SK-N-SH (cell line): ENCODE data around the gene HJV. TPM values are rescaled to one million over a fixed set of nuclear protein-coding genes. Genes with fewer than 3 reads are reported as not detected.
A peak's percentile ranks its signal among the peaks of the same experiment; 100 is the strongest.

Experiments used
- CTCF ChIA-PET: fragments of 300-600, 350-600 bp; formaldehyde crosslinking; extraction: SDS; loops from one replicate; lab custom pipeline; 2021; lab: Yijun Ruan, JAX
- POLR2A ChIA-PET: fragments of 350-600 bp; sonication (Branson Sonifier 250); formaldehyde crosslinking; extraction: SDS; loops from one replicate; lab custom pipeline; 2020; ENCODE audit warnings: antibody characterized with exemption, inconsistent platforms; lab: Yijun Ruan, JAX
- DNase-seq: peaks from one replicate; pipeline ENCODE4 v3.0.0; 2012
- H2AFZ ChIP-seq: fragments of 200-600 bp; sonication (generic); 2 replicates; pipeline ENCODE4 v1.8.1; 2016; ENCODE audit warnings: antibody characterized with exemption, mild to moderate bottlenecking, low read depth
- H3F3A ChIP-seq: fragments of 200-600 bp; sonication (generic); replicated peaks from 2 replicates; pipeline ENCODE3; 2016; ENCODE audit warnings: antibody characterized with exemption, mild to moderate bottlenecking; ENCODE audit not compliant: insufficient read depth
- H3K27ac ChIP-seq, 2 experiments: fragments of 200-500 bp in 1 of 2; fragments of 200-600 bp in 1 of 2; sonication (Bioruptor generic) in 1 of 2; sonication (generic), shearing (Covaris generic) in 1 of 2; 2 replicates each; pipeline versions ENCODE4 v1.5.1 to v1.6.1; 2014 to 2016; ENCODE audit warnings: low read depth in 2 of 2, inconsistent platforms in 1 of 2, low read length in 1 of 2, mild to moderate bottlenecking in 1 of 2, mixed read lengths in 1 of 2
- H3K27me3 ChIP-seq: fragments of 200-600 bp; sonication (generic), shearing (Covaris generic); 2 replicates; pipeline ENCODE4 v1.6.1; 2016; ENCODE audit warnings: mixed run types; ENCODE audit not compliant: insufficient read depth
- H3K36me3 ChIP-seq, 2 experiments: fragments of 200-500 bp in 1 of 2; fragments of 200-600 bp in 1 of 2; sonication (Bioruptor generic) in 1 of 2; sonication (generic) in 1 of 2; replicated peaks in 1 of 2; 2 replicates each; pipeline versions ENCODE3 to v1.5.1; 2014 to 2016; ENCODE audit warnings: low read length in 1 of 2, mild to moderate bottlenecking in 1 of 2; ENCODE audit not compliant: insufficient read depth in 2 of 2, control insufficient read depth in 1 of 2
- H3K4me1 ChIP-seq, 2 experiments: fragments of 200-500 bp in 1 of 2; fragments of 200-600 bp in 1 of 2; sonication (Bioruptor generic) in 1 of 2; sonication (generic), shearing (Covaris generic) in 1 of 2; 2 replicates each; pipeline versions ENCODE4 v1.5.1 to v1.6.1; 2014 to 2016; ENCODE audit warnings: low read depth in 1 of 2, low read length in 1 of 2, mixed run types in 1 of 2; ENCODE audit not compliant: insufficient read depth in 2 of 2, control insufficient read depth in 1 of 2
- H3K4me2 ChIP-seq: fragments of 200-600 bp; sonication (generic), shearing (Covaris generic); 2 replicates; pipeline ENCODE4 v1.6.1; 2017; ENCODE audit warnings: mixed run types
- H3K4me3 ChIP-seq, 2 experiments: fragments of 200-500 bp in 1 of 2; fragments of 200-600 bp in 1 of 2; sonication (Bioruptor generic) in 1 of 2; sonication (generic), shearing (Covaris generic) in 1 of 2; 2 replicates each; pipeline versions ENCODE4 v1.5.1 to v1.8.1; 2014 to 2016; ENCODE audit warnings: low read depth in 2 of 2, inconsistent platforms in 1 of 2, low read length in 1 of 2, mild to moderate bottlenecking in 1 of 2, mixed read lengths in 1 of 2, moderate library complexity in 1 of 2
- H3K79me2 ChIP-seq: fragments of 200-600 bp; sonication (generic); 2 replicates; pipeline ENCODE4 v1.8.1; 2017; ENCODE audit warnings: mild to moderate bottlenecking; ENCODE audit not compliant: insufficient read depth
- H3K9ac ChIP-seq: fragments of 200-600 bp; sonication (generic); 2 replicates; pipeline ENCODE4 v1.6.1; 2017; ENCODE audit warnings: mixed run types
- H3K9me2 ChIP-seq: fragments of 200-600 bp; sonication (generic); 2 replicates; pipeline ENCODE4 v1.6.1; 2017; ENCODE audit warnings: mixed run types
- H3K9me3 ChIP-seq: fragments of 200-600 bp; sonication (generic); 2 replicates; pipeline ENCODE4 v1.6.1; 2017; ENCODE audit warnings: mixed run types, mild to moderate bottlenecking, moderate library complexity
- H4K20me1 ChIP-seq: fragments of 200-600 bp; sonication (generic); 2 replicates; pipeline ENCODE4 v1.6.1; 2017; ENCODE audit warnings: mild to moderate bottlenecking, mixed run types; ENCODE audit not compliant: insufficient read depth
- CTCF ChIP-seq: fragments of 200-600 bp; sonication (generic); IDR thresholded peaks from 2 replicates; pipeline ENCODE4 v1.6.1; 2017; ENCODE audit warnings: antibody characterized with exemption, mild to moderate bottlenecking, moderate library complexity
- EP300 ChIP-seq, 2 experiments: IDR thresholded peaks; 2 replicates each; pipeline versions ENCODE4 v1.4.0 to v1.6.1; 2012; ENCODE audit warnings: borderline replicate concordance in 1 of 2, low read depth in 1 of 2, low read length in 1 of 2
- FOXM1 ChIP-seq: IDR thresholded peaks from 2 replicates; pipeline ENCODE4 v1.4.0; 2012; ENCODE audit warnings: low read depth, mild to moderate bottlenecking
- GABPA ChIP-seq: IDR thresholded peaks from 2 replicates; pipeline ENCODE4 v1.4.0; 2012; ENCODE audit warnings: low read depth, mild to moderate bottlenecking
- GATA2 ChIP-seq: sonication (generic); formaldehyde crosslinking; IDR thresholded peaks from 2 replicates; pipeline ENCODE4 v1.5.0; 2020; ENCODE audit warnings: mild to moderate bottlenecking, missing genetic modification reagents
- JUND ChIP-seq: IDR thresholded peaks from 2 replicates; pipeline ENCODE4 v1.4.0; 2012
- MEF2A ChIP-seq: IDR thresholded peaks from 2 replicates; pipeline ENCODE4 v1.4.0; 2012; ENCODE audit warnings: low read depth, borderline replicate concordance
- NFIC ChIP-seq: IDR thresholded peaks from 2 replicates; pipeline ENCODE4 v1.4.0; 2012; ENCODE audit warnings: borderline replicate concordance
- PBX3 ChIP-seq: IDR thresholded peaks from 2 replicates; pipeline ENCODE4; 2012
- RAD21 ChIP-seq: IDR thresholded peaks from 2 replicates; pipeline ENCODE4 v1.6.1; 2012; ENCODE audit warnings: mild to moderate bottlenecking, low read length
- RFX5 ChIP-seq: IDR thresholded peaks from 2 replicates; pipeline ENCODE4 v1.6.1; 2012; ENCODE audit warnings: mild to moderate bottlenecking, improper control_type of control experiment, low read length
- RXRA ChIP-seq: IDR thresholded peaks from 2 replicates; pipeline ENCODE4 v1.4.0; 2012; ENCODE audit warnings: low read depth, mild to moderate bottlenecking, borderline replicate concordance
- SIN3A ChIP-seq: IDR thresholded peaks from 2 replicates; pipeline ENCODE4 v1.6.1; 2012; ENCODE audit warnings: low read depth, mild to moderate bottlenecking, low read length, moderate library complexity, borderline replicate concordance
- SMC3 ChIP-seq: IDR thresholded peaks from 2 replicates; pipeline ENCODE4 v1.6.1; 2012; ENCODE audit warnings: low read depth, low read length, improper control_type of control experiment
- TAF1 ChIP-seq: IDR thresholded peaks from 2 replicates; pipeline ENCODE4 v1.6.1; 2012; ENCODE audit warnings: low read depth, mild to moderate bottlenecking, low read length, moderate library complexity, borderline replicate concordance
- TCF12 ChIP-seq: IDR thresholded peaks from 2 replicates; pipeline ENCODE4 v1.4.0; 2012
- USF1 ChIP-seq: IDR thresholded peaks from 2 replicates; pipeline ENCODE4 v1.4.0; 2012; ENCODE audit warnings: low read depth, borderline replicate concordance
- YY1 ChIP-seq: IDR thresholded peaks from 2 replicates; pipeline ENCODE4 v1.4.0; 2012; ENCODE audit warnings: low read depth, mild to moderate bottlenecking
- WGBS: methylation state at CpG from one replicate; pipeline ENCODE4 v1.1.6; 2017; ENCODE audit warnings: low lambda C conversion rate; 5-methylcytosine and 5-hydroxymethylcytosine counted together
- polyA plus RNA-seq, 3 experiments: library from polyadenylated mRNA; depleted of rRNA; stranded (reverse); fragments of >200 nt; gene quantifications; 2 replicates each; pipeline ENCODE4 v1.2.3, GENCODE V29; 2012

HJV gene
- polyA plus RNA-seq, 1 of the 3 experiments (the other 2 are of a cell fraction), result 0.05 TPM

GRCh38 chr1:145985129-145985501 lies 36.4 kb downstream of the HJV start:
- no peaks in the 10 kb centered on the region for H3K36me3 ChIP-seq
- ChIA-PET POLR2A (interaction anchor here (0.6 kb wide), 1 partner anchor 41 kb away, joined by 3 read pairs; no protein-coding TSS in a partner anchor), CTCF (interaction anchor here (1.3 to 10.6 kb wide), 3 partner anchors 7 to 93 kb away, joined by 5 to 99 read pairs (median 14); no protein-coding TSS in a partner anchor)
- peak overlapping the region; percentile 37; the same call in 1 of the 2 replicates for H3K4me2 ChIP-seq
- no peak for DNase-seq
- H3K4me1 ChIP-seq, result peaks cover 15 to 18% of the 10 kb centered on the region in 2 experiments; a peak in 3 of 4 replicates
- no peaks in the 10 kb centered on the region for H3K9me2 ChIP-seq
- H3K9me3 ChIP-seq, result no peaks in the 10 kb centered on the region
- H2AFZ ChIP-seq, result peak overlapping the region; percentile 85
- no peaks in the 10 kb centered on the region for H3K27me3 ChIP-seq
- no peaks in the 10 kb centered on the region for H3K79me2 ChIP-seq
- peaks cover 4% of the 10 kb centered on the region for H3F3A ChIP-seq
- TF ChIP-seq PBX3 (no peak), YY1 (no peak), GABPA (no peak), SMC3 (no peak), TAF1 (no peak), NFIC (no peak), FOXM1 (no peak)
- WGBS, result 93% methylated on average over 2 of the region's 2 CpGs
- no peaks in the 10 kb centered on the region for H4K20me1 ChIP-seq
- H3K4me3 ChIP-seq, result no peak overlapping the region
- H3K9ac ChIP-seq, result no peak overlapping the region
- peak overlapping the region; percentile 12 to 51; a peak in 3 of 4 replicates for H3K27ac ChIP-seq

GRCh38 chr1:145983960-145984830 lies 37.3 kb downstream of the HJV start:
- H3K4me3 ChIP-seq, result no peak overlapping the region
- no peaks in the 10 kb centered on the region for H3K9me2 ChIP-seq
- H3K36me3 ChIP-seq, result no peaks in the 10 kb centered on the region
- no peak for DNase-seq
- no peaks in the 10 kb centered on the region for H3K79me2 ChIP-seq
- H2AFZ ChIP-seq, result no peak overlapping the region
- CTCF ChIA-PET, result interaction anchor here (1.1 to 10.6 kb wide), 3 partner anchors 6 to 23 kb away, joined by 3 to 99 read pairs (median 14); partner anchors contain the start of gene TXNIP
- H4K20me1 ChIP-seq, result no peaks in the 10 kb centered on the region
- peaks cover 20 to 22% of the 10 kb centered on the region in 2 experiments for H3K4me1 ChIP-seq
- WGBS, result 93% methylated on average over 12 of the region's 12 CpGs
- no peak overlapping the region for H3K4me2 ChIP-seq
- H3K27ac ChIP-seq, result no peak overlapping the region
- no peaks in the 10 kb centered on the region for H3K9me3 ChIP-seq
- peaks cover 10% of the 10 kb centered on the region for H3F3A ChIP-seq
- no peak overlapping the region for H3K9ac ChIP-seq
- POLR2A ChIA-PET, result no interaction called here
- H3K27me3 ChIP-seq, result no peaks in the 10 kb centered on the region
- TF ChIP-seq YY1, result no peak
- TF ChIP-seq NFIC, result no peak
- no peak for TF ChIP-seq GATA2 (CRISPR knock-in tag)
- no peak for TF ChIP-seq RXRA
- TF ChIP-seq SMC3, result no peak
- TF ChIP-seq JUND, result no peak
- TF ChIP-seq RFX5, result no peak
- TF ChIP-seq MEF2A, result no peak
- TF ChIP-seq CTCF, result no peak
- TF ChIP-seq TAF1, result no peak
- no peak for TF ChIP-seq TCF12
- no peak for TF ChIP-seq RAD21
- TF ChIP-seq SIN3A, result no peak
- no peak for TF ChIP-seq PBX3
- no peak for TF ChIP-seq USF1
- no peak for TF ChIP-seq EP300 (IDR thresholded peaks at IDR 0.05; ENCODE audit: borderline replicate concordance in 1 of 2, low read depth in 1 of 2, low read length in 1 of 2)
